SW480 (cell line): ENCODE results near the gene CAMK2G.
"Not testable (repeated sequence)": the region's sequence is repeated elsewhere in the genome, so short reads cannot be mapped to it uniquely, and the experiment has no call there.

ENCODE experiments used
- DNase-seq: peaks from one replicate; pipeline ENCODE4 v3.0.0-alpha.2; 2016; ENCODE audit warnings: low spot score

Gene CAMK2G

DNA sequence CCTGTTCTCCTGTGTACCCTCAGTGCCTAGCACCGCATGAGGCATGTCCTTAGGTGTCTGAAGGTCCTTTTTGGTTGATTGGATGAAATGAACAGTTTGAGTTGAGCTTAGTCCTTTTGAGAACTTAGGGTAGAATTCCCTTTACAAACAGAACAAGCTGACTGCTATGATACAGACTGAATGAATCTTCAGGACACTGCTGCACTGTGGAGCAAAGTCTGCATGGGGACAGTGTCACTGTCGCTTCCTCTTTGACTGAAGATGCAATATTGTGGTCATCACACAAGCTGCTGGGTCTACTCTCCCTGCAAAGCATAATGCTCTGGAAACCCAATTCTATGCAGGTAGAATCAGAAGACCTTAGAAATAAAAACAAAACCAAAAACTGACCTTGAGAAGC lies 28.0 kb upstream of the CAMK2G start:
- no peak for DNase-seq

DNA sequence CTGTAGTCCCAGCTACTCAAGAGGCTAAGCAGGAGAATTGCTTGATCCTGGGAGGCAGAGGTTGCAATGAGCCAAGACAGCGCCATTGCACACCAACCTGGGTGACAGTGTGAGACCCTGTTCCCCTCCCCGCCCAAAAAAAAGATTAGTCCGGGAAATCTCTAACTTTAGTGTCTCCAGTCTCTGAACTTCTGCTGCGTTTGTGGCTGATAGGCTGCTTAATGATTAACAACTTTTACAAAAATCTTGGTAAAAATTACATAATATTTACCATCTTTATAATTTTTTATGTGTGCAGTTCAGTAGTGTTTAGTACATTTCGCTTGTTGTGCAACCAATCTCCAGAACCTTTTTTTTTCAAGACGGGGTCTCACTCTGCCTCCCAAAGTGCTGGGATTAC lies 26.9 kb upstream of the CAMK2G start:
- DNase-seq, result no peak

DNA sequence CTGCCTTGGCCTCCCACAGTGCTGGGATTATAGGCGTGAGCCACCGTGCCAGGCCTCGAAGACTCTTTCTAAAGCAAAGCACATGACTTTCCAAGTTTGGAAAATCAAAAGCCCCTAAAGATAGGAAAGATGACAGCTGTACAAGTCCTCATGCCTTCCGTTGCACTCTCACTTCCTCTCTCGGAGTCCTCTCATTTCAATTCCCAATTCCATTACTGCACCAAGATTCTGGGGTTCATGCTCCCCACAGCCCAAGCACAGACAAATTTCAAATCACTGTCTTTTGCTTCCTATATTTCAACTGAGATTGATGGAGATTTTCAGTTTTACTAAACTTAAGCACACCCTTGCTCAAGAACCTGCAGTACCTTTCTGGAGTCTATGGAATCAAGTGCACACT lies 25.7 kb upstream of the CAMK2G start:
- no peak for DNase-seq

DNA sequence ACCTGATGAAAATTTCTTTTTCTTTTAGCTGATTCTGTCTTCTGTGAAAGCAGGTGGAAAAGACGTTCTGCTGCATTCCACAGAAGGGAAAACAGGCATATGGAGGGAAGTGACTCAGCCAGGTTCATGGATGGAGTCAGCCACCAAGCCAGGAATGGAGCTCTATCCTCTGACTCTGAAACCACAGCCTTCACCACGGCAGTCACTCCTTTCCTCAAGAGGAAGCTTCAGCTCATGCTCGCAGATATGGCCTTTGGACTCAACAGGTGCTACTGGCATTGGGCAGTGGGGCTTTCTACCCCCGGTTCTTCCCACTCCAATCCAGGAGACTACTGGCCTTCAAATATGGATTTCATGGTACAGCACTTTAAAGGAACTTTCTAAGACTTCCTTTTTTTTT lies 25.1 kb upstream of the CAMK2G start:
- DNase-seq, result peak; percentile 79

DNA sequence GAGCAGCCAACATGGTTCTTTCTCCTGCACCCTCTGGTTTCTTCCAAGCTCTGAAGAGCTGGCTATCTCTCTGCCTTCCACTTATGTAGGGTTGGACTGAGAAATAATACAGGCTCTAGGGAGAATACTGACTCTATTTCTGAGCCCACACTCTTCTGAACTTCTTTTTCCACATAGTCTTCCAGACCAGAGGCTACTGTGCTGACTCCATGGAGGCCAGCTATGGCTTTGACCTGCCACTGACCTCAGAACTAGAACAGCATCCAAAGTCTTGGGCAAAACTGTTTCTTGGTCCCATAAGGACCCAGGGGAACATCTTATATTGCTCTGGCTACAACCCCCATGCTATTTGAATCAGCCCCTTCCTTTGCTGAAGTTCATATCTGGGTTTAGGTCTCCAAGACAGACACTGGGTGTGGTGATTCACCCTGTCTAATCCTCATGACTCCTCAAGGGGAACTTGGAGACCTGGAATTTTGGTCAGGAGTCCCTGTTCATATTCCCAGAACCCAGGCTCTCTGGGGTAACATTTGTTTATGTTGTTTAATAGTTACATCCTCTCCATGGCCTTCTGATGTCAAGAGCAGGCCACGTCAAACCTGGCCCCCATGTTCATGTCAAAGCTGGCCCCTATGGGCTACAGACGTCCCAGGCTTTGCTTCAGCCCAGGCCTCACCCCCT lies 24.5 kb upstream of the CAMK2G start:
- no peak for DNase-seq

DNA sequence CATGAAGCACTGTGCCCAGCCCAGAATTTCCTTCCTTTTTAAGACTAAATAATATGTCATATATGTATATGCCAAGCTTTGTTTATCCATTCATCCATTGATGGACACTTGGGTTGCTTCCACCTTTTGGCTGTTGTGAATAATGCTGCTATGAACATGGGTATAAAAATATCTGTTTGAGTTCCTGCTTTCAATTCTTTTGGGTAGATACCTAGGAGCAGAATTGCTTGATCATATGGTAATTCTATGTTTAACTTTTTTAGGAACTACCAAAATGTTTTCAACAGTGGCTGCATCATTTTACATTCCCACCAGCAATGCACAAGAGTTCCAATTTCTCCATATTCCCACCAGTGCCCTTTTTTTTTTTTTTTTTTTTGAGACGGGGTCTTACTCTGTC lies 23.3 kb upstream of the CAMK2G start:
- no peak for DNase-seq

DNA sequence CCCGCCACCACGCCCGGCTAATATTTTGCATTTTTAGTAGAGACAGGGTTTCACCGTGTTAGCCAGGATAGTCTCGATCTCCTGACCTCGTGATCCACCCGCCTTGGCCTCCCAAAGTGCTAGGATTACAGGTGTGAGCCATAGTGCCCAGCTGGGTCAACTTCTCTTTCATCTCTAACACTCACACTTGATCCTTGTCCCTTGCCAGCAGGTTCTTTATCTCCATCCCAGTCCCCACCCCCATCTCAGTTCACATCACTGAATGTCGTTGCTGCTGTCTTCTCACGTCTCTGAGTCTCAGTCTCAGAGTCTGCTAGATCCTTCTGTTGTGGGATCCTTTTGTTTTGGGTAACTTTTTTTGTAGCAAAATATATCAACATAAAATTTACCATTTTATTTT lies 21.0 kb upstream of the CAMK2G start:
- not testable (repeated sequence) for DNase-seq

DNA sequence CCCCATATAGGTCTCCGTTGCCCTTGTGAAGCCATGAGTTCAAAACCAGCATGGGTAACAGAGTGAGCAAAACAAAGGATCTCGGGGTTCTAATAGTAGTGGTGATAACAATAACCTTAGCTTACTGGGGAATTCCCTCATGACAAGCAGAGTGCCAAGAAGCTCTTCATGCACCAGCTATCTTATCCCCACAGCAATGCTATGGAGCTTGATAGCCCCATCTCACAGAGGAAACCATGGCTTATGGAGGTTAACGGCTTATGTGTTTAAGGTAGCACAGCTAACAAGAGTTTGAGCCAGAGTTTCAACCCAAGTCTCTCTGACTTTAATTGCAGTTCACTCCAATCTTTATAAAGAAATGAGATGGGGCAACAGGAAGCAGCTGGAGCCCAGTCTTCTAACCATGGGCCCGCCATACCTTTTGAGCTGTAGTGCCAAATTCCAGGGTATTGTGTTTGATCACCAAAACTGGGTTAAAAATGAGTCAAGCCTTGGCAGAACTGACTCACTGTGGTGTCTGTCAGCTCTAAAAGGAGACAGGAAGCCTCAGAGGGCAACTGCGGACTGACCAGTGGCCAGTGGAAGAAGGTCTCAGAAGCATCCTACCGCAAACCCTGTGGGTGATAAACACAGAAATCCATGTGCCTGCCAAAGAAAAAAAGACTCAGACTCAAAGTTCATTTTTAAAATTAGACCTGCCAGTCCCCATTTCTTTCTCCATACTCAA lies 20.1 kb upstream of the CAMK2G start:
- no peak for DNase-seq

DNA sequence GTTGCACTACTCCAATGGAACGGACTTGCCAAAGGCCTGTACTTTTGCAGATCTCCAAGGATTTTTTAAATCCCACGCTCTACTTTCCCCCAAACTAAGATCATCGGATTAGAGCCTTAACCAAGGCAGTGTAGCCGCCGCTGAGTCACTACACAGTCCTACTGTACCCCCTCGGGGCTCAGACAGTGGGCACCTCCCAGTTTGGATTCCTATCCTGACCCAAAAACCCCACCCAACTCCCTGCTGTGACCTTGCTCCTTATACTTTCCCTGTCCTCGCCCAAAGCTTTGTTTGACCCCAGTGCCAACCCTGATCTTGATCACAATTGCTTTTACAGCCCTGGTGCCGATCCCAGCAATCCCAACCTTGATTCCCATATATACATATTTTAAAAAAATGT lies 19.1 kb upstream of the CAMK2G start:
- DNase-seq, result no peak

DNA sequence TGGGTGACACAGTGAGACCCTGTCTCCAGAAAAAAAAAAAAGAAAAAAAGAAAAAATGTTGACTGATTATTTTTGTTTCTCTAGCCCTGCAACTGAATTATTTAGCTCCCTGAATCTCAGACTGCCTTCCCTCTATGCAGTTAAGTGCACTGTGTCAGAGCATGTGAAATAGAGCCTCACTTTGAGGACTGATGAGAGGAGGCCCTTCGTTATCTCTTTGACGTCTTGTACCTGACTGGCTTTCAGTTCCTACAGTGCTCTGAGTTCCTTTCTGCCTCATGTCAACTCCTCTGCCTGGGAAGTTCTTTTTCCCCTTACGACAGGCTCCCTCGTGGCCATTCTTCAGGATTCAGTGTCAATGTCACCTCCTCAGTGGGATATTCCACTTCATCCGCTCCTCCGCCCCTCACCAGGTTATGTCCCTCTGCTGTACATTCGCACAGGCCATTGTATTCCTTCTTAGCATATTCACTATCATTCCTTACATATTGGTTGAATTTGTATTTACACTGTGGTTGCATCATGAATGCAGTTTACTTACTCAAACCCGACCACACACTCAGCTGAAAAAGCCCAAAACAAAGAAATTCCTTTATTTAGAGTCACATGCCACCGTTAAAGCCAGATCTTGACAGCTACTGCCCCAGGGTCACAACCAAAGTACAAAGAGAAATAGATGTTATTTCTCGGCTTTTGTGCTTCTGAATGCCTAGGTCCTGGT lies 18.1 kb upstream of the CAMK2G start:
- DNase-seq, result no peak

DNA sequence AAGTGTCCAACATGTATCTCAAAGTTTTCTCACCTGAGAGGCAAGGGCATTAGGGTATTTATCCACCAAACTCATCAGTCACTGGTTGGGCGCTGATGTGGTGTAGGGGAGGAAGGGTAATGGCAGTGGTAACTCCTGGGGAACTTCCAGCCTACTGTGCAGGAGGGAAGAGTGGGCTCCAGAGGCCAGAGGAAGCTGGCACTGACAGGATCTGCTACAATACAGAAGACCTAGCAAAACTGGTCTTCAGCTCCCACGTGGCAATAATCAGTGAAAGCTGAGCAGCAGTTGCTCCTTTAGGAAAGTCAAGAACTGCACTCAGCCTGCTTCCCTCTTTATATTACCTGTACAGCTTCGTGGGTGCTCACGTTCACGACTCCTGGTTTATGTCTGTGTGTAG lies 17.2 kb upstream of the CAMK2G start:
- DNase-seq, result no peak

DNA sequence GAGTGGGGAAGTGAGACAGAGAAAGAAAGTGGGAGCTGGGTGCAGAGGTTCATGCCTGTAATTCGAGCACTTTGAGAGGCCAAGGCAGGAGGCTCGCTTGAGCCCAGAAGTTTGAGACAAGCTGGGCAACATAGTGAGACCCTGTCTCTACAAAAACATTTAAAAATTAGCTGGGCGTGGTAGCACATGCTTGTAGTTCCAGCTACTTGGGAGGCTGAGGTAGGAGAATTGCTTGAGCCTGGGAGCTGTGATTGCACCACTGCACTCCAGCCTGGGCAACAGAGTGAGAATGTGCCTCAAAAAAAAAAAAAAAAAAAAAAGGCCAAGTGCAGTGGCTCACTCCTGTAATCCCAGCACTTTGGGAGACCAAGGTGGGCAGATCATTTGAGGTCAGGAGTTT lies 16.5 kb upstream of the CAMK2G start:
- DNase-seq, result not testable (repeated sequence)

DNA sequence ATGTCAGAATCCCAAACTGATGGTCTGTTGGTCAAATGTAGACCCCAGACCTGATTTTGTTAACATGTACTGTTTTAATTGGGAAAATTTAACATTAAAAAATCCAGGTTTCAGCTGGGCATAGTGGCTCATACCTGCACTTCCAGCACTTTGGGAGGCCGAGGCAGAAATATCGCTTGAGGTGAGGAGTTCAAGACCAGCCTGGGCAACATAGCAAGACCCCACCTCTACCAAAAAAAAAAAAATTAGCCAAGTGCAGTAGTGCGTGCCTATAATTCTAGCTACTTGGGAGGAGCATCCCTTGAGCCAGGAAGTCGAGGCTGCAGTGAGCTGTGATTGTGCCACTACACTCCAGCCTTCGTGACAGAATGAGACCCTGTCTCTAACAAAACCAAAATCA lies 15.9 kb upstream of the CAMK2G start:
- DNase-seq, result no peak

DNA sequence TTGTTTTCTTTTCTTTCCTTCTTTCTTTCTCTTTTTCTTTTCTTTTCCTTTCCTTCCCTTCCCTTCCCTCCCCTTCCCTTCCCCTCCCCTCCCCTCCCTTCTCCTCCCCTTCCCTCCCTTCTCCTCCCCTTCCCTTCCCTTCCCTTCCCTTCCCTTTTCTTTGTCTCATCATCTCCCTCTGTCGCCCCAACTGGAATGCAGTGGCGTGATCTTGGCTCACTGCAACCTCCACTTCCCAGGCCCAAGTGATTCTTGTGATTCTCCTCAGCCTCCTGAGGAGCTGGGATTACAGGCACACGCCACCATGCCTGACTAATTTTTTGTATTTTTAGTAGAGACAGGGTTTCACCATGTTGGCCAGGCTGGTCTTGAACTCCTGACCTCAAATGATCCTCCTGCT lies 15.1 kb upstream of the CAMK2G start:
- DNase-seq, result not testable (repeated sequence)

DNA sequence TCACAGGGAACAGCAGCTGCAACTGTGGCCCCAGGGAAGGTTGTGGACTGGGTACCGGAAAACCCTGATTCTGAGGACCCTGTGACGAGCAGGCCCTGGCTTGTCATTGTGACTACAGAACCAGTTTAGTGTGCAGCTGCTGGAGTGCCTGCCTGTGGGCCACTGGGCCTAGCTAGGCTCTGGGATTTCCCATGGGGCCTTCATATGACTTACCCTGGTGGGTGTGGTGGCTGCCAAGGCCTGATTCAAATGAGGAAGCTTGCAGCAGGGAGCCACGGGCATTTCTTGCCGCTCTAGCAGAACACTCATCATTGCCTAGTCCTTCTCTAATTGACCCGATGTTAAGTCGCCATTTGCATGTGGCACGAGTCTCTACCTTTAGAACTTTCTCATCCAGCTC lies 14.7 kb upstream of the CAMK2G start:
- peak; percentile 77 for DNase-seq

DNA sequence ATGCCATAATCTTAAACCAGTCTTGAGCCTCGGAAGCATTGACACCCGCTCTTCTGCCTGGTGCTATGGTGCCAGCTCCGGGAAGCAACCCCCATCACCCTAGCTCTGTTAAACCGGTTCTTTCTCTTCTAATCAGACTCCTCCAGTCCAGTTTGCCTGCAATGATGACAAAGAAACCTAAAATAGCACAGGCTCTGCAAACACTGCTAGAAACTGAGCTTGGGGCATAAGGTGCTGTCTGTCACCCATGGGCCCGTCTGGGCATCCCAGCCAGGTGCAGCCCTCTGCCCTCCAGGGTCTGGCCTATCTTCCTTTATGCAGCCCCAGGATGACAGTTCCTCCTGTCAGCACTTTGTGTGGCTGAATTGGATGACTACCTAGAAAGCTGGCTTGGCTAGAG lies 14.2 kb upstream of the CAMK2G start:
- DNase-seq, result no peak

DNA sequence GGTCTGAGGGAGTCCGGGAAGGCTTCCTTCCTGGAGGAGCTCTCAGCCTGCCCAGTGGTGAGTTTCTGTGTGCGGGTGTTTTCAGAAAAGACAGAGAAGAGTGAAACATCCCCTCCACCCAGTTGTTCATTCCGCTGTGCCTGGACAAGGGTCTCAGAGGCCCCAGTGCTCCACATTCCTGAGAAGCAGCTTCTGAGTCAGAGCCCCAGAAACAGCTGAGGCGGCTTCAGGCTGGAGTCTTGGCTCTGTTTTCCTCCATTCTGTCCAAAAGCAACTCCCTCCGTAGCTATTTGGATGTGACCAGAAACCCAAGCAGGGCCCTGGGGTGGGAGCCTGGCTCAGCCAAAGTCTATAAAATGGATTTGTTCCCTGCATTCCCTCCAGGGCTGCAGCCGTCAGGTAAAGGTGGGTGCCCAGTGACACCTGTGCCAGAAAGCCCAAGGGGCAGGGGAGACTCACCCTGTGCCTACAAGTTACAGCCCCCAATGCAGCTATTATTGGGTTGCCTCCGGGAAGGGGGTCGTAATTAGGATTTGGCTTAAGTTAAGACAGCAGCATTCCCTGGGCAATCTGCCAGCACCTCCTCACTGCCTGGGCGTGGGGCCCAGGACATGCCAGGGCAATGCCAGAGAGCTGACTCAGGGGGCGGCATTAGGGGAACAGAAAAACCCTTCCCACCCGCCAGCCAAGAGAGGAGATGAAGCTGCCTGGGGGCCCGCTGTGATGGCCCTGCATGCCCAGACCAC lies 13.1 kb upstream of the CAMK2G start:
- DNase-seq, result peak; percentile 62

DNA sequence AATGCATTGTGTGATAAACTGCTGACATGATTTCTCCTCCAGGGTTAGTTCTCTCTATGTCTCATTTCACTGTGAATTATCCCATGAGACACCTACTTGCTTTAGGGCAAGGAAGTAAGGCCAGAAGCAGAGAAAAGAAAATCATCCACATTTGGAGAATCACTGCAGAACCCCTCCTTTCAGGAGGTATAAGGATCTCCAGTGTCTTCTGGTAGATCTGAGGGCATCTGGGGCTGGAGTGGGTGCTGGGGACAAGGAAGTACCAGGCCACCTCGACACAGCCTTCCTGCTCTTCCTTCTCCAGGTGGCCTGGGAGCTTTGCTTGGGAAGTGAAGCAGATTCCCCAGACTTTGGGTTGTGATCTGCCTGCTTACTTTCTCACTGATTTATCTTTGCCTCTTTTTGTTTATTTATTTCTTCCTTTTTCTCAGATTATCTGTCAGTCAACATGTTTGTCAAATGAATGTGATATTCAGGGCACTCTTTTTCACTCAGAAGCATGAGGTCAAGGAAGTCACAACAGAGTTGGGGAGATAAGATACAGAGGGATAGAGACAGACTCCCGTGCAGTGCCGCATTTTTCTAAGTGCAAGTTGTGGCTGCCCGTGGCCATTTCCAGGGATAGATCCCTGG lies 12.4 kb upstream of the CAMK2G start:
- DNase-seq, result no peak

DNA sequence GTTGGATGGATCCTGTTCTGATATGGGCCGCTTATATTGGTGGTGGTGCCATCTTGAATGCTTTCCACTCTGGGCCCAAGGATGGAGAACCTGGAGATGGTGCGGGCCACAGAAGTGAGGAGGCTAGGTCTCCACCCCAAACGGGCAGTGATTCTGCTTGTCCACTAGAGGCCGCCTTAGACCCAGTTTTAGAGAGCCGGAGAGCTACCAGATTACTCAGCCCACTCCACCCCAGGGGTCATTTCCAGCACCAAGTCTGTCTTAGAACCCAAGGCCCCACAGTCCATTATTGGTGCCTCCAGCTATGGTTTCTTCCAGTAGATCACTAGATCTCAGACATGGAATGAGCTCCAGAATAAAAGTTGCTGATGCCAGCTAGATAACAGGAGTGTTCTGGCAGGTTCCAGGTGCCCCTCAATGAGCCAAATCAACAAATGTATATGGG lies 11.8 kb upstream of the CAMK2G start:
- DNase-seq, result peak; percentile 71

DNA sequence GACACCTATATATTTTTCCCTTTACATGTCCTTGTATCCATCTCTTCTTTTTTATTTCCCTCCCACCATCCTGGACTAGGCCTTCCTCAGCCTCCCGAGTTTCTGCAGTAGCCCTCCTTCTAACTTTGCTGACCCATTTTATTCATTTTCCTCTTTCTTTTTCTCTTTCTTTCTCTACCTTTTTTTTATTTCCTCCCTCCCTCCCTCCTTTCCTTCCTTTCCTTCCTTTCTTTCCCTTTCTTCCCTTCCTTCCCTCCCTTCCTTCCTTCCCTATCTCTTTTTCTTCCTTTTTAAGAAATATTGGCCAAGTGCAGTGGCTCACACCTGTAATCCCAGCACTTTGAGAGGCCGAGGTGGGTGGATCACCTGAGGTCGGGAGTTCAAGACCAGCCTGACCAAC lies 9.7 kb upstream of the CAMK2G start:
- no peak for DNase-seq

DNA sequence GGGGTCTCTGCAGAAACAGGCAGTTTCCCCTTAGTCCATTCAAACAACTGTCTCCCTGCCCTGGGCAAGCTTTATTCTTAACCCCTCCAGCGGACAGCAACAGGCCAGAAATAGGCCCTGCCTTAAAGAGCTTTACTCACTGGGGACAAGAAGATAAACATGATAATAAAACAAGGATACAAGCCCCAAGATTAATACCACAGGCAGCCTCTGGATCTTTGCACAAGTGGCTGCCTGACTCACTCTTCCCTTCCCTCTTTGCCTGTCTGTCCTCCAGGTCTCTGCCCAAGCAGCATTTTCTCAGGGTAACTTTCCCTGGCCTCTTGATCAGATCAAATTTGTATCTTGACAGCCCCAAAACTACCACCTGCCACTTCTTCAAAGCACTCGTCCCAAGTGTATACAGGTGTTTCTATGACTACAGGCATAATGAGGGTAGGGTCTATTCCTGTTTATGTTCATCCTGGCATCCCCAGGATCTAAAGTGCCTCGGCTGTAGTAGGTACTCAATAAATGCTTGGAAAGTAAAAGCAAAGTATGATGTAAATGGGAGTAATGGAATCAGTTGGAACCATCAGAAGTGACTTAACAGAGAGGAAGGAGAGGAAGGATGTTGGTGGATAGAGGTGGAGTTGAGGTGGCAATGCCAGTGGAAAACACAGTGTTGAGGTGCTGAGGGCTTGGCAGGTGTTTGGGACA lies 7.0 kb upstream of the CAMK2G start:
- DNase-seq, result no peak
